Liver (tissue), 9 donors: ENCODE measurements around the gene THSD7B. TPM values are rescaled to one million over a fixed set of nuclear protein-coding genes. Genes with fewer than 3 reads are reported as not detected.
"Not testable (repeated sequence)": the region's sequence is repeated elsewhere in the genome, so short reads cannot be mapped to it uniquely, and the experiment has no call there.

Source experiments
- DNase-seq: peaks from one replicate; pipeline ENCODE4 v3.0.0-alpha.2; 2017; ENCODE audit warnings: low spot score
- H3K27ac ChIP-seq, 2 donors: one replicate each; pipeline ENCODE4 v1.7.0; 2013; ENCODE audit warnings: inconsistent platforms in 2 of 2, low read length in 2 of 2, control low read depth in 1 of 2, low read depth in 1 of 2, mild to moderate bottlenecking in 1 of 2
- H3K27me3 ChIP-seq, 4 donors: one replicate each; pipeline versions ENCODE4 v1.6.1 to v1.7.0; 2013; ENCODE audit warnings: low read length in 3 of 4, inconsistent platforms in 1 of 4, mild to moderate bottlenecking in 1 of 4, moderate library complexity in 1 of 4; ENCODE audit not compliant: control insufficient read depth in 4 of 4, insufficient read depth in 4 of 4
- H3K36me3 ChIP-seq, 4 donors: one replicate each; pipeline versions ENCODE4 v1.6.1 to v1.7.0; 2013; ENCODE audit warnings: low read length in 3 of 4, mild to moderate bottlenecking in 3 of 4, low read depth in 1 of 4, moderate library complexity in 1 of 4; ENCODE audit not compliant: control insufficient read depth in 4 of 4, insufficient read depth in 3 of 4
- H3K4me1 ChIP-seq, 4 donors: one replicate each; pipeline versions ENCODE4 v1.6.1 to v1.7.0; 2013; ENCODE audit warnings: low read length in 3 of 4, mild to moderate bottlenecking in 3 of 4, moderate library complexity in 1 of 4; ENCODE audit not compliant: control insufficient read depth in 4 of 4, insufficient read depth in 4 of 4
- H3K4me3 ChIP-seq, 3 donors: one replicate each; pipeline versions ENCODE4 v1.6.1 to v1.7.0; 2013; ENCODE audit warnings: low read length in 3 of 3, control low read depth in 1 of 3, low read depth in 1 of 3, mild to moderate bottlenecking in 1 of 3
- H3K9ac ChIP-seq, 2 donors: one replicate each; pipeline ENCODE4 v1.7.0; 2013; ENCODE audit warnings: low read length in 2 of 2, mild to moderate bottlenecking in 2 of 2, moderate library complexity in 2 of 2, control low read depth in 1 of 2, low read depth in 1 of 2
- H3K9me3 ChIP-seq, 4 donors: one replicate each; pipeline versions ENCODE4 v1.6.1 to v1.7.0; 2013; ENCODE audit warnings: low read length in 3 of 4; ENCODE audit not compliant: control insufficient read depth in 4 of 4
- EGR1 ChIP-seq, 2 donors: IDR thresholded peaks; 2 replicates each; pipeline ENCODE4 v1.6.1; 2016 to 2018; ENCODE audit warnings: antibody characterized with exemption in 2 of 2, low read depth in 2 of 2
- FOXA1 ChIP-seq: IDR thresholded peaks from 2 replicates; pipeline ENCODE4 v1.6.1; 2016; ENCODE audit warnings: antibody characterized with exemption
- FOXA2 ChIP-seq: IDR thresholded peaks from 2 replicates; pipeline ENCODE4 v1.6.1; 2016; ENCODE audit warnings: antibody characterized with exemption
- GABPA ChIP-seq, 2 donors: IDR thresholded peaks in 1 of 2; conservative IDR thresholded peaks in 1 of 2; 2 replicates each; pipeline ENCODE4 v1.6.1; 2016; ENCODE audit warnings: antibody characterized with exemption in 2 of 2, mild to moderate bottlenecking in 1 of 2, moderate library complexity in 1 of 2
- HNF4G ChIP-seq: IDR thresholded peaks from 2 replicates; pipeline ENCODE4 v1.6.1; 2016; ENCODE audit warnings: antibody characterized with exemption
- NR2F2 ChIP-seq: IDR thresholded peaks from 2 replicates; pipeline ENCODE4 v1.6.1; 2016; ENCODE audit warnings: antibody characterized with exemption
- RXRA ChIP-seq, 2 donors: IDR thresholded peaks; 2 replicates each; pipeline ENCODE4 v1.6.1; 2017 to 2018; ENCODE audit warnings: antibody characterized with exemption in 2 of 2, mild to moderate bottlenecking in 1 of 2
- TAF1 ChIP-seq: conservative IDR thresholded peaks from 2 replicates; pipeline ENCODE4 v1.6.1; 2016; ENCODE audit warnings: antibody characterized with exemption, mild to moderate bottlenecking
- YY1 ChIP-seq: IDR thresholded peaks from 2 replicates; pipeline ENCODE4 v1.6.1; 2016; ENCODE audit warnings: antibody characterized with exemption, mild to moderate bottlenecking
- WGBS: extraction: QIAGEN DNeasy Blood & Tissue Kit; methylation state at CpG from one replicate; pipeline ENCODE4 v1.1.7; 2013; 5-methylcytosine and 5-hydroxymethylcytosine counted together
- polyA plus RNA-seq, 2 donors: library from polyadenylated mRNA; stranded (reverse) in 1 of 2; unstranded in 1 of 2; fragments of 200-250 nt in 1 of 2; fragments of >200 nt in 1 of 2; fragmentation: Nextera tagmentation in 1 of 2; extraction: Ambion mirVana in 1 of 2; gene quantifications; one replicate each; pipeline versions ENCODE4 v1.2.1 to v1.2.3, GENCODE V29; 2013 to 2015
- total RNA-seq, 2 donors: library from RNA; depleted of rRNA; stranded (reverse); fragments of >200 nt; gene quantifications; one replicate each; pipeline ENCODE4 v1.2.3, GENCODE V29; 2014
- TF ChIP-seq, protein P1 (sequence below): fragments of 150-350 bp; IDR thresholded peaks from 2 replicates; pipeline ENCODE4 v1.5.1; 2017; ENCODE audit warnings: improper control_type of control experiment, low read depth, low read length; ENCODE audit not compliant: missing input control
- TF ChIP-seq, protein P2 (sequence below): IDR thresholded peaks from 2 replicates; pipeline ENCODE4 v1.6.1; 2016; ENCODE audit warnings: antibody characterized with exemption, mild to moderate bottlenecking
- donor health status: healthy.
- donor health status: healthy.
- donor health status: healthy.
- donor health status: healthy.
- donor health status: healthy.

Gene THSD7B
- total and polyA plus RNA-seq, 4 donors = 0.01 to 0.75 (median 0.42) TPM; not detected in 1

DNA sequence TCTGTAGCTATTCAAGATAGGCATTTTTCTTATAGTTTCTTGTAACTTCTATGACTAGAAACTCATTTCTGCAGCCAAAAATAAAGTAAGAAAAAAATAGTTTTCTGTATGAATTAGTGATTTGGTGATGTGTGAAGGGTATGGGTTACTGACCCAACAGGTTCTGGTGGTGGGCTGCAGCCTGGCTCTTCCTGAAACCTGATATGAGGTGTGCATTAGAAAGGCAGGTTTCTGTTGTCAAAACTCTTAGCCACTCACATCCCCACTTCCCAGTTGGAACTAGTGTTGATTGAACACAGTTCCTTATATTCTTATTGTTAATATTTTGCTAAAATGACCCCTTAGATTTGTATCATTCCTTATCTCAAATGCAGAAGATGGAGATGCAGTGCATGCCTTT lies 330.8 kb downstream of the THSD7B start:
- H3K27ac ChIP-seq = no peak overlapping the region
- no peaks in the 10 kb centered on the region for H3K36me3 ChIP-seq
- no peaks in the 10 kb centered on the region for H3K4me1 ChIP-seq
- H3K27me3 ChIP-seq = no peaks in the 10 kb centered on the region
- H3K9me3 ChIP-seq = no peaks in the 10 kb centered on the region
- DNase-seq = no peak
- TF ChIP-seq EGR1 (IDR thresholded peaks at IDR 0.05; ENCODE audit: low read depth in 2 of 2) (no peak), NR2F2 (no peak), GABPA (IDR thresholded peaks at IDR 0.05 in 1 of 2, conservative IDR thresholded peaks at IDR 0.05 in 1 of 2) (no peak), FOXA1 (no peak), FOXA2 (no peak), RXRA (IDR thresholded peaks at IDR 0.05) (no peak), HNF4G (no peak), TAF1 (no peak), YY1 (no peak)
- TF ChIP-seq, protein P1, sequence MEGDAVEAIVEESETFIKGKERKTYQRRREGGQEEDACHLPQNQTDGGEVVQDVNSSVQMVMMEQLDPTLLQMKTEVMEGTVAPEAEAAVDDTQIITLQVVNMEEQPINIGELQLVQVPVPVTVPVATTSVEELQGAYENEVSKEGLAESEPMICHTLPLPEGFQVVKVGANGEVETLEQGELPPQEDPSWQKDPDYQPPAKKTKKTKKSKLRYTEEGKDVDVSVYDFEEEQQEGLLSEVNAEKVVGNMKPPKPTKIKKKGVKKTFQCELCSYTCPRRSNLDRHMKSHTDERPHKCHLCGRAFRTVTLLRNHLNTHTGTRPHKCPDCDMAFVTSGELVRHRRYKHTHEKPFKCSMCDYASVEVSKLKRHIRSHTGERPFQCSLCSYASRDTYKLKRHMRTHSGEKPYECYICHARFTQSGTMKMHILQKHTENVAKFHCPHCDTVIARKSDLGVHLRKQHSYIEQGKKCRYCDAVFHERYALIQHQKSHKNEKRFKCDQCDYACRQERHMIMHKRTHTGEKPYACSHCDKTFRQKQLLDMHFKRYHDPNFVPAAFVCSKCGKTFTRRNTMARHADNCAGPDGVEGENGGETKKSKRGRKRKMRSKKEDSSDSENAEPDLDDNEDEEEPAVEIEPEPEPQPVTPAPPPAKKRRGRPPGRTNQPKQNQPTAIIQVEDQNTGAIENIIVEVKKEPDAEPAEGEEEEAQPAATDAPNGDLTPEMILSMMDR = no peak
- TF ChIP-seq, protein P2, sequence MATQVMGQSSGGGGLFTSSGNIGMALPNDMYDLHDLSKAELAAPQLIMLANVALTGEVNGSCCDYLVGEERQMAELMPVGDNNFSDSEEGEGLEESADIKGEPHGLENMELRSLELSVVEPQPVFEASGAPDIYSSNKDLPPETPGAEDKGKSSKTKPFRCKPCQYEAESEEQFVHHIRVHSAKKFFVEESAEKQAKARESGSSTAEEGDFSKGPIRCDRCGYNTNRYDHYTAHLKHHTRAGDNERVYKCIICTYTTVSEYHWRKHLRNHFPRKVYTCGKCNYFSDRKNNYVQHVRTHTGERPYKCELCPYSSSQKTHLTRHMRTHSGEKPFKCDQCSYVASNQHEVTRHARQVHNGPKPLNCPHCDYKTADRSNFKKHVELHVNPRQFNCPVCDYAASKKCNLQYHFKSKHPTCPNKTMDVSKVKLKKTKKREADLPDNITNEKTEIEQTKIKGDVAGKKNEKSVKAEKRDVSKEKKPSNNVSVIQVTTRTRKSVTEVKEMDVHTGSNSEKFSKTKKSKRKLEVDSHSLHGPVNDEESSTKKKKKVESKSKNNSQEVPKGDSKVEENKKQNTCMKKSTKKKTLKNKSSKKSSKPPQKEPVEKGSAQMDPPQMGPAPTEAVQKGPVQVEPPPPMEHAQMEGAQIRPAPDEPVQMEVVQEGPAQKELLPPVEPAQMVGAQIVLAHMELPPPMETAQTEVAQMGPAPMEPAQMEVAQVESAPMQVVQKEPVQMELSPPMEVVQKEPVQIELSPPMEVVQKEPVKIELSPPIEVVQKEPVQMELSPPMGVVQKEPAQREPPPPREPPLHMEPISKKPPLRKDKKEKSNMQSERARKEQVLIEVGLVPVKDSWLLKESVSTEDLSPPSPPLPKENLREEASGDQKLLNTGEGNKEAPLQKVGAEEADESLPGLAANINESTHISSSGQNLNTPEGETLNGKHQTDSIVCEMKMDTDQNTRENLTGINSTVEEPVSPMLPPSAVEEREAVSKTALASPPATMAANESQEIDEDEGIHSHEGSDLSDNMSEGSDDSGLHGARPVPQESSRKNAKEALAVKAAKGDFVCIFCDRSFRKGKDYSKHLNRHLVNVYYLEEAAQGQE = no peak
- no peak overlapping the region for H3K9ac ChIP-seq
- H3K4me3 ChIP-seq = no peak overlapping the region

DNA sequence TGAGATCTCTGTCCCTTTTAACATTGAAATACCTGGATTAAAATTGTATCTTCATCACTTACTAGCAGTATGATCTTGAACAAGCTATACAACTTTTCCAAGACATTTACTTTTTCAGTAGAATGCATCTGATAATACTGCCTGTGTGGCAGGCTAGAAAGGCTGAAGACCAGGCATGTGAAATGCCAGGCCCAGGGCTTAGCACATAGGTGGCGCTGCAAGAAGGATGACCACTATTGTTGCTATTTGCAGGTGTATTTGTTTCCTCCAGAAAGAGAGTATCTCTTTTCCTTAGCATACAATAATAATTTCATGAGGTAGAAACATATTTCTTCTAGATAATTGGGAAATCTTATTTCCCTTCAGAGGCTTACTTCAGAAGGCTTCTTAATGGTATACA lies 331.3 kb downstream of the THSD7B start:
- 88% methylated on average over 1 of the region's 1 CpG for WGBS
- no peak for TF ChIP-seq GABPA (IDR thresholded peaks at IDR 0.05 in 1 of 2, conservative IDR thresholded peaks at IDR 0.05 in 1 of 2)
- TF ChIP-seq HNF4G = no peak
- Histone ChIP-seq H3K4me3 (no peak overlapping the region), H3K9me3 (no peaks in the 10 kb centered on the region), H3K27ac (no peak overlapping the region), H3K9ac (no peak overlapping the region), H3K4me1 (no peaks in the 10 kb centered on the region), H3K27me3 (no peaks in the 10 kb centered on the region), H3K36me3 (no peaks in the 10 kb centered on the region)
- DNase-seq = no peak

DNA sequence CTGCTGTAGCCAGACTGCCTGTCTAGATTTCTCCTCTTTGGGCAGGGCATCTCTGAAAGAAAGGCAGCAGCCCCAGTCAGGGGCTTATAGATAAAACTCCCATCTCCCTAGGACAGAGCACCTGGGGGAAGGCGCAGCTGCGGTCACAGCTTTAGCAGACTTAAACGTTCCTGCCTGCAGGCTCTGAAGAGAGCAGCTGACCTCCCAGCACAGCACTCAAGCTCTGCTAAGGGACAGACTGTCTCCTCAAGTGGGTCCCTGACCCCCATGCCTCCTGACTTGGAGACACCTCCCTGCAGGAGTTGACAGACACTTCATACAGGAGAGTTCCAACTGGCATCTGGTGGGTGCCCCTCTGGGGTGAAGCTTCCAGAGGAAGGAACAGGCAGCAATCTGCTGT lies 336.5 kb downstream of the THSD7B start:
- not testable (repeated sequence) for H3K4me3 ChIP-seq, H3K27ac ChIP-seq, H3K9me3 ChIP-seq, H3K27me3 ChIP-seq, H3K36me3 ChIP-seq, H3K4me1 ChIP-seq, H3K9ac ChIP-seq, DNase-seq
- 88% methylated on average over 3 of the region's 3 CpGs for WGBS
